ENCODE results near the gene CHST6. TPM values are rescaled to one million over a fixed set of nuclear protein-coding genes. Genes with fewer than 3 reads are reported as not detected.
"Not testable (repeated sequence)": the region's sequence is repeated elsewhere in the genome, so short reads cannot be mapped to it uniquely, and the experiment has no call there.

The CHST6 gene
- total RNA-seq, 3 donors from 2014 or later = under 0.01 to 0.44 TPM; not detected in 1

DNA sequence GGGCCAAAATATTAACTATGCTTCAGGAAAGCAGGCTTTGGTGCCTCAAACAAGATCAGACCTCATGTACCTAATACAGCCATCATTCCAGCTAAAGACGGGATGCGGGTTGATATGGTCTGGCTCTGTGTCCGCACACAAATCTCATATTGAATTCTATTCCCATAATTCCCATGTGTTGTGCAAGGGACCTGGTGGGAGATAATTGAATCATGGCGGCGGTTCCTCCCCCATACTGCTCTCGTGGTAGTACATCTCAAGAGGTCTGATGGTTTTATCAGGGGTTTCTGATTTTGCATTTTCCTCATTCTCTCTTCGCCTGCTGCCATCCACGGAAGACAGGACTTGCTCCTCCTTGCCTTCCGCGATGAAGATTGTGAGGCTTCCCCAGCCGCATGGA, 19.1 kb upstream of the CHST6 start:
- Histone ChIP-seq H3K36me3 (no peaks in the 10 kb centered on the region), H3K27ac (no peak overlapping the region), H3K27me3 (no peaks in the 10 kb centered on the region), H3K4me3 (no peak overlapping the region), H3K9me3 (no peaks in the 10 kb centered on the region), H3K4me1 (no peaks in the 10 kb centered on the region)
- TF ChIP-seq POLR2AphosphoS5 (IDR thresholded peaks at IDR 0.05) (no peak), POLR2A (IDR thresholded peaks at IDR 0.05) (no peak)
- TF ChIP-seq, protein P1, sequence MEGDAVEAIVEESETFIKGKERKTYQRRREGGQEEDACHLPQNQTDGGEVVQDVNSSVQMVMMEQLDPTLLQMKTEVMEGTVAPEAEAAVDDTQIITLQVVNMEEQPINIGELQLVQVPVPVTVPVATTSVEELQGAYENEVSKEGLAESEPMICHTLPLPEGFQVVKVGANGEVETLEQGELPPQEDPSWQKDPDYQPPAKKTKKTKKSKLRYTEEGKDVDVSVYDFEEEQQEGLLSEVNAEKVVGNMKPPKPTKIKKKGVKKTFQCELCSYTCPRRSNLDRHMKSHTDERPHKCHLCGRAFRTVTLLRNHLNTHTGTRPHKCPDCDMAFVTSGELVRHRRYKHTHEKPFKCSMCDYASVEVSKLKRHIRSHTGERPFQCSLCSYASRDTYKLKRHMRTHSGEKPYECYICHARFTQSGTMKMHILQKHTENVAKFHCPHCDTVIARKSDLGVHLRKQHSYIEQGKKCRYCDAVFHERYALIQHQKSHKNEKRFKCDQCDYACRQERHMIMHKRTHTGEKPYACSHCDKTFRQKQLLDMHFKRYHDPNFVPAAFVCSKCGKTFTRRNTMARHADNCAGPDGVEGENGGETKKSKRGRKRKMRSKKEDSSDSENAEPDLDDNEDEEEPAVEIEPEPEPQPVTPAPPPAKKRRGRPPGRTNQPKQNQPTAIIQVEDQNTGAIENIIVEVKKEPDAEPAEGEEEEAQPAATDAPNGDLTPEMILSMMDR (IDR thresholded peaks at IDR 0.05) = no peak
- no peak for DNase-seq (ENCODE audit: low spot score in 2 of 2)
- intact Hi-C loops (cut with DNase I; ENCODE audit: low total_unique reads) = no loop called here

GRCh38 chr16:75506574-75506973, 11.3 kb upstream of the CHST6 start:
- H3K27ac ChIP-seq = peak overlapping the region in 1 of 2 donors; percentile 21
- H3K27me3 ChIP-seq = no peaks in the 10 kb centered on the region
- TF ChIP-seq POLR2A (IDR thresholded peaks at IDR 0.05) (no peak), POLR2AphosphoS5 (IDR thresholded peaks at IDR 0.05) (no peak)
- TF ChIP-seq, protein P1 (IDR thresholded peaks at IDR 0.05) = no peak
- H3K9me3 ChIP-seq = no peaks in the 10 kb centered on the region
- intact Hi-C loops (cut with DNase I; ENCODE audit: low total_unique reads) = loop anchor here (10.0 kb wide), 1 partner anchor 708 kb away; no protein-coding TSS in a partner anchor
- H3K36me3 ChIP-seq = no peaks in the 10 kb centered on the region
- no peak overlapping the region for H3K4me3 ChIP-seq
- DNase-seq (ENCODE audit: low spot score in 2 of 2) = peak in 1 of 2 donors; percentile 29
- no peaks in the 10 kb centered on the region for H3K4me1 ChIP-seq

GRCh38 chr16:75506107-75506506, 10.9 kb upstream of the CHST6 start:
- TF ChIP-seq, protein P1 (IDR thresholded peaks at IDR 0.05) = no peak
- TF ChIP-seq POLR2AphosphoS5 (IDR thresholded peaks at IDR 0.05) (no peak), POLR2A (IDR thresholded peaks at IDR 0.05) (no peak)
- intact Hi-C loops (cut with DNase I; ENCODE audit: low total_unique reads) = loop anchor here (10.0 kb wide), 1 partner anchor 709 kb away; no protein-coding TSS in a partner anchor
- Histone ChIP-seq H3K9me3 (no peaks in the 10 kb centered on the region), H3K27me3 (no peaks in the 10 kb centered on the region), H3K4me1 (no peaks in the 10 kb centered on the region), H3K4me3 (no peak overlapping the region), H3K27ac (peak overlapping the region in 1 of 2 donors; percentile 21), H3K36me3 (no peaks in the 10 kb centered on the region)
- no peak for DNase-seq (ENCODE audit: low spot score in 2 of 2)

DNA sequence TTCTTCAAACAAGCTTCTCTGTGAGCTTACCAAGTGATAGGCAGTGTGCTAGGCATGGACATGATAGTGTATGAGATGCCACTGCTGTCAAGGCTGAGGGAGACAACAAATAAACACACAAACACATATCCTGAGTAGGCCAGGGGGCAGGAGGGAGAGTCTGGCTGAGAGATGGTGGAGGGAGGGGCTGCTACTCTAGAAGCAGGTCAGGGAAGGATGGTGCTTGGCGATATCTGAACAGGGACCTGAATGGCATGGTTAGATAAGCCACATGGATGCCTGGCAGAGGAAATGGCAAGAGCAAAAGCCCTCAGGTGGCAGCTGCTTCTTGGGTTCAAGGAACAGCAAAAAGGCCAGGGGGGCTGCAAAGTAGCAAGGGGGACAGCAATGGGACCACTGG, 8.6 kb upstream of the CHST6 start:
- Histone ChIP-seq H3K9me3 (no peaks in the 10 kb centered on the region), H3K4me3 (no peak overlapping the region), H3K36me3 (no peaks in the 10 kb centered on the region), H3K27ac (no peak overlapping the region), H3K27me3 (no peaks in the 10 kb centered on the region), H3K4me1 (no peaks in the 10 kb centered on the region)
- intact Hi-C loops (cut with DNase I; ENCODE audit: low total_unique reads) = loop anchor here (10.0 kb wide), 1 partner anchor 711 kb away; no protein-coding TSS in a partner anchor
- TF ChIP-seq, protein P1 (IDR thresholded peaks at IDR 0.05) = no peak
- no peak for DNase-seq (ENCODE audit: low spot score in 2 of 2)

- intact Hi-C loops (cut with DNase I; ENCODE audit: low total_unique reads) = loop anchor here (10.0 kb wide), 1 partner anchor 712 kb away; no protein-coding TSS in a partner anchor
- Histone ChIP-seq H3K9me3 (no peaks in the 10 kb centered on the region), H3K27me3 (no peaks in the 10 kb centered on the region), H3K36me3 (no peaks in the 10 kb centered on the region), H3K4me1 (no peaks in the 10 kb centered on the region), H3K4me3 (no peak overlapping the region), H3K27ac (no peak overlapping the region)
- TF ChIP-seq POLR2AphosphoS5 (IDR thresholded peaks at IDR 0.05) = no peak
- no peak for TF ChIP-seq POLR2A (IDR thresholded peaks at IDR 0.05)
- TF ChIP-seq, protein P1 (IDR thresholded peaks at IDR 0.05) = no peak
- no peak for DNase-seq (ENCODE audit: low spot score in 2 of 2)
Observed at GRCh38 chr16:75502916-75503605, 7.8 kb upstream of the CHST6 start.

GRCh38 chr16:75501820-75502219, 6.6 kb upstream of the CHST6 start:
- not testable (repeated sequence) for H3K9me3 ChIP-seq, H3K27me3 ChIP-seq, H3K4me1 ChIP-seq, H3K4me3 ChIP-seq, H3K27ac ChIP-seq, H3K36me3 ChIP-seq
- intact Hi-C loops (cut with DNase I; ENCODE audit: low total_unique reads) = loop anchor here (10.0 kb wide), 1 partner anchor 713 kb away; no protein-coding TSS in a partner anchor
- DNase-seq (ENCODE audit: low spot score in 2 of 2) = peak in 1 of 2 donors; percentile 31

Data from breast epithelium (tissue), 4 donors.